GM19455 (cell line): ENCODE measurements around the gene PCDHA1.
"Not testable (repeated sequence)": the region's sequence is repeated elsewhere in the genome, so short reads cannot be mapped to it uniquely, and the experiment has no call there.

Source experiments
- ATAC-seq: cut with Tn5 transposase; IDR thresholded peaks from one replicate; pipeline ENCODE4 v1.9.1; 2021; ENCODE audit not compliant: unreplicated experiment

PCDHA1 gene

DNA sequence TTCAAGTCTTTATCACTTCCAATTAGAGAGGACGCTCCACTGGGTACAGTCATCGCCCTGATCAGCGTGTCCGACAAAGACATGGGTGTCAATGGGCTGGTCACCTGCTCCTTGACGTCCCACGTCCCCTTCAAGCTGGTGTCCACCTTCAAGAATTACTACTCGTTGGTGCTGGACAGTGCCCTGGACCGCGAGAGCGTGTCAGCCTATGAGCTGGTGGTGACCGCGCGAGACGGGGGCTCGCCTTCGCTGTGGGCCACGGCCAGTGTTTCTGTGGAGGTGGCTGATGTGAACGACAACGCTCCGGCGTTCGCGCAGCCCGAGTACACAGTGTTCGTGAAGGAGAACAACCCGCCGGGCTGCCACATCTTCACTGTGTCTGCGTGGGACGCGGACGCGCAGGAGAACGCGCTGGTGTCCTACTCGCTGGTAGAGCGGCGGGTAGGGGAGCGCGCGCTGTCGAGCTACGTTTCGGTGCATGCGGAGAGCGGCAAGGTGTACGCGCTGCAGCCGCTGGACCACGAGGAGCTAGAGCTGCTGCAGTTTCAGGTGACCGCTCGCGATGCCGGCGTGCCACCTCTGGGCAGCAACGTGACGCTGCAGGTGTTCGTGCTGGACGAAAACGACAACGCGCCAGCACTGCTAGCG, 22.4 kb downstream of the PCDHA1 start:
- not testable (repeated sequence) for ATAC-seq

DNA sequence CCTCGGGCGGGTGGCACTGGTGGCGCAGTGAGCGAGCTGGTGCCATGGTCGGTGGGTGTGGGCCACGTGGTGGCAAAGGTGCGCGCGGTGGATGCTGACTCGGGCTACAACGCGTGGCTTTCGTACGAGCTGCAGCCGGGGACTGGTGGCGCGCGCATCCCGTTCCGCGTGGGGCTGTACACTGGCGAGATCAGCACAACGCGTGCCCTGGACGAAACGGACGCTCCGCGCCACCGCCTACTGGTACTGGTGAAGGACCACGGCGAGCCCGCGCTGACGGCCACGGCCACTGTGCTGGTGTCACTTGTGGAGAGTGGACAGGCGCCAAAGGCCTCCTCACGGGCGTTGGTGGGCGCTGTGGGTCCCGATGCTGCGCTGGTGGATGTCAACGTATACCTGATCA, 22.9 kb downstream of the PCDHA1 start:
- ATAC-seq: no peak

DNA sequence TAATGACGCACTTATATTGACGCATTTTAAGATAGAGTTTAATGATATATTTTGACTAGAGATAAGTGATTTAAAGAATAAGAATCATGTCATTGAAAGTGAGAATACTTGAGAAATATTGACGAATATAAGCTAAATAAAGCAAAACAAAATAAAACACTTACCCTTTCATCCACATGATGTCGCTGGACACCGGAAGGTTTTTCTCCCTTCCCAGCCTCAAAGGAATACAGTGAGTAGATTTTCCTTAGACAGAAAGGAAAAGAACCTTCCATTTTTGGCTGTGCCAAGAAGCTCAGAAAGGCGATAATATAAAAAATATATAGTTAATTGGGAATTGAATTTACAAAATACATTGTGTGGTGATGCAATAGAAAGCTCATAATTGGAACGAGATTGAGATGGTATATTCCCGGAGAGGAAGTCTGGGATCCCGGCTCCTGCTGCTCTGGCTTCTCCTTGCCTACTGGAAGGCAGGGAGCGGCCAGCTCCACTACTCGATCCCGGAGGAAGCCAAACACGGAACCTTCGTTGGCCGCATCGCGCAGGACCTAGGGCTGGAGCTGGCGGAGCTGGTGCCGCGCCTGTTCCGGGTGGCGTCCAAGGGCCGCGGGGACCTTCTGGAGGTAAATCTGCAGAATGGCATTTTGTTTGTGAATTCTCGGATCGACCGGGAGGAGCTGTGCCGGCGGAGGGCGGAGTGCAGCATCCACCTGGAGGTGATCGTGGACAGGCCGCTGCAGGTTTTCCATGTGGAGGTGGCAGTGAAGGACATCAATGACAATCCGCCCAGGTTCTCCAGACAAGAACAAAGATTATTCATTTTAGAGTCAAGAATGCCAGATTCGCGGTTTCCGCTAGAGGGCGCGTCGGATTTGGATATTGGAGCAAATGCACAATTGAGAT, 35.7 kb downstream of the PCDHA1 start, which contains the start of gene PCDHA5:
PCDHA5 (plus strand) TSS at position 239 of the 906 bp plus-strand sequence.
- ATAC-seq: no peak

DNA sequence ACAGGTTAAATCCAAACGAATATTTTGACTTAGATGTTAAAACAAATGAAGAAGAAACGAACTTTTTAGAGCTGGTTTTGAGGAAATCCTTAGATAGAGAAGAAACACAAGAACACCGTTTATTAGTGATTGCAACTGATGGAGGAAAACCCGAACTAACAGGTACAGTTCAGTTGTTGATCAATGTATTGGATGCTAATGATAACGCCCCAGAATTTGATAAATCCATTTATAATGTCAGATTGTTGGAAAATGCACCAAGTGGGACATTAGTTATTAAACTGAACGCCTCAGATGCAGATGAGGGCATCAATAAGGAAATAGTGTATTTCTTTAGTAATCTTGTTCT, 36.3 kb downstream of the PCDHA1 start:
- ATAC-seq: no peak

DNA sequence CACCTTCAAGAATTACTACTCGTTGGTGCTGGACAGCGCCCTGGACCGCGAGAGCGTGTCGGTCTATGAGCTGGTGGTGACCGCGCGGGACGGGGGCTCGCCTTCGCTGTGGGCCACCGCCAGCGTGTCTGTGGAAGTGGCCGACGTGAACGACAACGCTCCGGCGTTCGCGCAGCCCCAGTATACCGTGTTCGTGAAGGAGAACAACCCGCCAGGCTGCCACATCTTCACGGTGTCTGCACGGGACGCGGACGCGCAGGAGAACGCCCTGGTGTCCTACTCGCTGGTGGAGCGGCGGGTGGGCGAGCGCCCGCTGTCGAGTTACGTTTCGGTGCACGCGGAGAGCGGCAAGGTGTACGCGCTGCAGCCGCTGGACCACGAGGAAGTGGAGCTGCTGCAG, 37.0 kb downstream of the PCDHA1 start:
- not testable (repeated sequence) for ATAC-seq

DNA sequence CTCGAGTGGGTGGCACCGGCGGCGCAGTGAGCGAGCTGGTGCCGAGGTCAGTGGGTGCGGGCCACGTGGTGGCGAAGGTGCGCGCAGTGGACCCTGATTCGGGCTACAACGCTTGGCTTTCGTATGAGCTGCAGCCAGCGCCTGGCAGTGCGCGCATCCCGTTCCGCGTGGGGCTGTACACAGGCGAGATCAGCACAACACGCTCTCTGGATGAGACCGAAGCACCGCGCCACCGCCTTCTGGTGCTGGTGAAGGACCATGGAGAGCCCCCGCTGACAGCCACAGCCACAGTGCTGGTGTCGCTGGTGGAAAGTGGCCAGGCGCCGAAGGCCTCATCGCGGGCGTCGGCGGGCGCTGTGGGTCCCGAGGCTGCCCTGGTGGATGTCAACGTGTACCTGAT, 37.5 kb downstream of the PCDHA1 start:
- ATAC-seq: no peak

DNA sequence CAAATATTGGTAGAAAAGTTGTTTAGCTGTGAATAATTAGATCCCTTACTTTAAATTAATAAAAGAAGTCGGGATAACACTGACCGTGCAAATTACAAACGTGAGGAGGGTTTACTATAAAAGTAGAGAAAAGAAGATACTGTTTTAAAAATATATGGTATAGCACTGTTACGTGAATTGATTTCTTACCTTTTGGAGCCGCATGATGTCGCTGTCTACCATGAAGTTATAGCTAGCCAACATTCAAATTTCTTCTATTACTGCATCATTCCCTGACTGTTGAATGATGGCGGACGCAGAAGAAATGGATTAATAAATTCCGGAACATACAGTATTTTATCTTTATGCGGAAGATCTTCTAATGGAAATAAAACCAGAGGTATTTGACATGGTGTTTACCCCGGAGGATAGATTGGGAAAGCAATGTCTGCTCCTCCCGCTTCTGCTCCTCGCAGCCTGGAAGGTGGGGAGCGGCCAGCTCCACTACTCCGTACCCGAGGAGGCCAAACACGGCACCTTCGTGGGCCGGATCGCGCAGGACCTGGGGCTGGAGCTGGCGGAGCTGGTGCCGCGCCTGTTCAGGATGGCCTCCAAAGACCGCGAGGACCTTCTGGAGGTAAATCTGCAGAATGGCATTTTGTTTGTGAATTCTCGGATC, 41.9 kb downstream of the PCDHA1 start, which contains the start of gene PCDHA6:
PCDHA6 (plus strand) TSS at position 257 of the 658 bp plus-strand sequence; CDS start at position 389, 132 bp downstream.
- no peak for ATAC-seq

DNA sequence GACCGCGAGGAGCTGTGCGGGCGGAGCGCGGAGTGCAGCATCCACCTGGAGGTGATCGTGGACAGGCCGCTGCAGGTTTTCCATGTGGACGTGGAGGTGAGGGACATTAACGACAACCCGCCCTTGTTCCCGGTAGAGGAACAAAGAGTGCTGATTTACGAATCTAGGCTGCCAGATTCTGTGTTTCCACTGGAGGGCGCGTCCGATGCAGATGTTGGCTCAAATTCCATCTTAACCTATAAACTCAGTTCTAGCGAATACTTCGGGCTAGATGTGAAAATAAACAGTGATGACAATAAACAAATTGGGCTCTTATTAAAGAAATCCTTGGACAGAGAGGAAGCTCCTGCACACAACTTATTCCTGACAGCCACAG, 42.4 kb downstream of the PCDHA1 start:
- no peak for ATAC-seq

DNA sequence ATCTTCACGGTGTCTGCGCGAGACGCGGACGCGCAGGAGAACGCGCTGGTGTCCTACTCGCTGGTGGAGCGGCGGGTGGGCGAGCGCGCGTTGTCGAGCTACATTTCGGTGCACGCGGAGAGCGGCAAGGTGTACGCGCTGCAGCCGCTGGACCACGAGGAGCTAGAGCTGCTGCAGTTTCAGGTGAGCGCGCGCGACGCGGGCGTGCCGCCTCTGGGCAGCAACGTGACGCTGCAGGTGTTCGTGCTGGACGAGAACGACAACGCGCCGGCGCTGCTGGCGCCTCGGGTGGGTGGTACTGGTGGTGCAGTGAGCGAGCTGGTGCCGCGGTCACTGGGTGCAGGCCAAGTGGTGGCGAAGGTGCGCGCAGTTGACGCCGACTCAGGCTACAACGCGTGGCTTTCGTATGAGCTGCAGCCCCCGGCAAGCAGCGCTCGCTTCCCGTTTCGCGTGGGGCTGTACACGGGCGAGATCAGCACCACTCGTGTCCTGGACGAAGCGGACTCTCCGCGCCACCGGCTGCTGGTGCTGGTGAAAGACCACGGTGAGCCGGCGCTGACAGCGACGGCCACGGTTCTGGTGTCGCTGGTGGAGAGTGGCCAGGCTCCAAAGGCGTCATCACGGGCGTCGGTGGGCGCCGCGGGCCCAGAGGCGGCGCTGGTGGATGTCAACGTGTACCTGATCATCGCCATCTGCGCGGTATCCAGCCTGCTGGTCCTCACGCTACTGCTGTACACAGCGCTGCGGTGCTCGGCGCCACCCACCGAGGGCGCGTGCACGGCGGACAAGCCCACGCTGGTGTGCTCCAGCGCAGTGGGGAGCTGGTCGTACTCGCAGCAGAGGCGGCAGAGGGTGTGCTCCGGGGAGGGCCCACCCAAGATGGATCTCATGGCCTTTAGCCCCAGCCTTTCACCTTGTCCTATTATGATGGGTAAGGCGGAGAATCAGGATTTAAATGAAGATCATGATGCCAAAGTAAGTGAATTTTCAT, 43.9 kb downstream of the PCDHA1 start:
- not testable (repeated sequence) for ATAC-seq

DNA sequence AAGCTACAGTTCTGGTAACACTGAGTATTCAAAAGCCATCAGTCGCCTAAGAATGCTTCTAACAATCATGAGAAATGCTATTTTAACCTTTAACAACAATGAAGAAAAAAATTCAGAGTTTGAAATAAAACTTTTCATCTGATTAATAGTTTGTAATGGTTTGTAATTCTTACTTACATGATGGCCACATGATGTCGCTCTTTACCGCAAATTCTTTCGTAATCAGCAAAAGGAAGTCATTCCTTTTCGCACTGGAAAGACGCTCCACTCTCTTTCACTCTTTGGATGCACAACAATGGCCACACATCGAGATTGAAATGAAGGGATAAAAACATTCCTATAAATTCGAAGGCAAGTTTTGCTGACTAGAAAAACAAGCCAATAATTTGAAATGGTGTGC, 48.1 kb downstream of the PCDHA1 start, which contains the start of gene PCDHA7:
PCDHA7 (plus strand) TSS at position 277 of the 400 bp plus-strand sequence; CDS start at position 392, 115 bp downstream.
- ATAC-seq: no peak

DNA sequence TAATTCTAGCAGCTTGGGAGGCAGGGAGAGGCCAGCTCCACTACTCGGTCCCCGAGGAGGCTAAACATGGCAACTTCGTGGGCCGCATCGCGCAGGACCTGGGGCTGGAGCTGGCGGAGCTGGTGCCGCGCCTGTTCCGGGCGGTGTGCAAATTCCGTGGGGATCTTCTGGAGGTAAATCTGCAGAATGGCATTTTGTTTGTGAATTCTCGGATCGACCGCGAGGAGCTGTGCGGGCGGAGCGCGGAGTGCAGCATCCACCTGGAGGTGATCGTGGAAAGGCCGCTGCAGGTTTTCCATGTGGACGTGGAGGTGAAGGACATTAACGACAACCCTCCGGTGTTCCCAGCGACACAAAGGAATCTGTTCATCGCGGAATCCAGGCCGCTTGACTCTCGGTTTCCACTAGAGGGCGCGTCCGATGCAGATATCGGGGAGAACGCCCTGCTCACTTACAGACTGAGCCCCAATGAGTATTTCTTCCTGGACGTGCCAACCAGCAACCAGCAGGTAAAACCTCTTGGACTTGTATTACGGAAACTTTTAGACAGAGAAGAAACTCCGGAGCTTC, 48.6 kb downstream of the PCDHA1 start:
- ATAC-seq: not testable (repeated sequence)

DNA sequence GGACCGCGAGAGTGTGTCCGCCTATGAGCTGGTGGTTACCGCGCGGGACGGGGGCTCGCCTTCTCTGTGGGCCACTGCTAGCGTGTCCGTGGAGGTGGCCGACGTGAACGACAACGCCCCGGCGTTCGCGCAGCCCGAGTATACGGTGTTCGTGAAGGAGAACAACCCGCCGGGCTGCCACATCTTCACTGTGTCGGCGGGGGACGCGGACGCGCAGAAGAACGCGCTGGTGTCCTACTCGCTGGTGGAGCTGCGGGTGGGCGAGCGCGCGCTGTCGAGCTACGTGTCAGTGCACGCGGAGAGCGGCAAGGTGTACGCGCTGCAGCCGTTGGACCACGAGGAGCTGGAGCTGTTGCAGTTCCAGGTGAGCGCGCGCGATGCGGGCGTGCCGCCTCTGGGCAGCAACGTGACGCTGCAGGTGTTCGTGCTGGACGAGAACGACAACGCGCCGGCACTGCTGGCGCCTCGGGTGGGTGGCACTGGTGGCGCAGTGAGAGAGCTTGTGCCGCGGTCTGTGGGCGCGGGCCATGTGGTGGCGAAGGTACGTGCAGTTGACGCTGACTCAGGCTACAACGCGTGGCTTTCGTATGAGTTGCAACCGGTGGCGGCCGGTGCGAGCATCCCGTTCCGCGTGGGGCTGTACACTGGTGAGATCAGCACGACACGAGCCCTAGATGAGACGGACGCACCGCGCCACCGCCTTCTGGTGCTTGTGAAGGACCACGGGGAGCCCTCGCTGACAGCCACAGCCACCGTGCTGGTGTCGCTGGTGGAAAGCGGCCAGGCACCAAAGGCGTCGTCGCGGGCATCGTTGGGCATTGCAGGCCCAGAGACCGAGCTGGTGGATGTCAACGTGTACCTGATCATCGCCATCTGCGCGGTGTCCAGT, 49.9 kb downstream of the PCDHA1 start:
- no peak for ATAC-seq

DNA sequence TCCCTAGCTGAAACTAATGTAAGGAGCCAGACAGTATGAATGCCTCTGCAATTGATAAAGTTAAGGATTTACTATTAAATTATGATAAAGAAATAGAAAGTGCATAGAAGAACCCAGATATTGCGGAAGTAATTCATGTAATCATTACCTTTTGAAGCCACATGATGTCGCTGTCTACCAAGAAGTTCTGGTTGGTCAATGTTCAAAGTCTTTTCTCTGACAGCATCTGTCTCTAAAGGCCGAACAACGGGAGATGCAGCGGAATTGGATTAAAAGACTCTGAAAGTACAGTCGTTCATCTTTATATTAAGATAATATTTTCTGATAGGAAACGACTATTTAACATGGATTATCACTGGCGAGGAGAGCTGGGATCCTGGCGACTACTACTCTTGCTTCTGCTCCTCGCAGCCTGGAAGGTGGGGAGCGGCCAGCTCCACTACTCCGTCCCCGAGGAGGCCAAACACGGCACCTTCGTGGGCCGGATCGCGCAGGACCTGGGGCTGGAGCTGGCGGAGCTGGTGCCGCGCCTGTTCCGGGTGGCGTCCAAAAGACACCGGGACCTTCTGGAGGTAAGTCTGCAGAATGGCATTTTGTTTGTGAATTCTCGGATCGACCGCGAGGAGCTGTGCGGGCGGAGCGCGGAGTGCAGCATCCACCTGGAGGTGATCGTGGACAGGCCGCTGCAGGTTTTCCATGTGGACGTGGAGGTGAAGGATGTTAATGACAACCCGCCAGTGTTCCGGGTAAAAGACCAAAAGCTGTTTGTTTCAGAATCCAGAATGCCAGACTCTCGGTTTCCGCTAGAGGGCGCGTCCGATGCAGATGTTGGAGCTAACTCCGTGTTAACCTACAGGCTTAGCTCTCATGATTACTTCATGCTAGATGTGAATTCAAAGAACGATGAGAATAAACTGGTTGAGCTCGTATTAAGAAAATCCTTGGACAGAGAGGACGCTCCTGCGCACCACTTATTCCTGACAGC, 55.3 kb downstream of the PCDHA1 start, which contains the start of gene PCDHA8:
PCDHA8 (plus strand) TSS at position 210 of the 985 bp plus-strand sequence; CDS start at position 345, 135 bp downstream.
- ATAC-seq: no peak

DNA sequence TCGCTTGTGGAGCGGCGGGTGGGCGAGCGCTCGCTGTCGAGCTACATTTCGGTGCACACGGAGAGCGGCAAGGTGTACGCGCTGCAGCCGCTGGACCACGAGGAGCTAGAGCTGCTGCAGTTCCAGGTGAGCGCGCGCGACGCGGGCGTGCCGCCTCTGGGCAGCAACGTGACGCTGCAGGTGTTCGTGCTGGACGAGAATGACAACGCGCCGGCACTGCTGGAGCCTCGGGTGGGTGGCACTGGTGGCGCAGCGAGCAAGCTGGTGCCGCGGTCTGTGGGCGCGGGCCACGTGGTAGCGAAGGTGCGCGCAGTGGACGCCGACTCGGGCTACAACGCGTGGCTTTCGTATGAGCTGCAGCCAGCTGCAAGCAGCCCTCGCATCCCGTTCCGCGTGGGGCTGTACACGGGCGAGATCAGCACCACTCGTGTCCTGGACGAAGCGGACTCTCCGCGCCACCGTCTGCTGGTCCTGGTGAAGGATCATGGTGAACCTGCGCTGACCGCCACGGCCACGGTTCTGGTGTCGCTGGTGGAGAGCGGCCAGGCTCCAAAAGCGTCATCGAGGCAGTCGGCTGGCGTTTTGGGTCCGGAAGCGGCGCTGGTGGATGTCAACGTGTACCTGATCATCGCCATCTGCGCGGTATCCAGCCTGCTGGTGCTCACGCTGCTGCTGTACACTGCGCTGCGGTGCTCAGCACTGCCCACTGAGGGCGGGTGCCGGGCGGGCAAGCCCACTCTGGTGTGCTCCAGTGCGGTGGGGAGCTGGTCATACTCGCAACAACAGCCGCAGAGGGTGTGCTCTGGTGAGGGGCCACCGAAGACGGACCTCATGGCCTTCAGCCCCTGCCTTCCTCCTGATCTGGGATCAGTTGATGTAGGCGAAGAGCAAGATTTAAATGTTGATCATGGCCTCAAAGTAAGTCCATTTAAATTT, 57.1 kb downstream of the PCDHA1 start:
- ATAC-seq: no peak

DNA sequence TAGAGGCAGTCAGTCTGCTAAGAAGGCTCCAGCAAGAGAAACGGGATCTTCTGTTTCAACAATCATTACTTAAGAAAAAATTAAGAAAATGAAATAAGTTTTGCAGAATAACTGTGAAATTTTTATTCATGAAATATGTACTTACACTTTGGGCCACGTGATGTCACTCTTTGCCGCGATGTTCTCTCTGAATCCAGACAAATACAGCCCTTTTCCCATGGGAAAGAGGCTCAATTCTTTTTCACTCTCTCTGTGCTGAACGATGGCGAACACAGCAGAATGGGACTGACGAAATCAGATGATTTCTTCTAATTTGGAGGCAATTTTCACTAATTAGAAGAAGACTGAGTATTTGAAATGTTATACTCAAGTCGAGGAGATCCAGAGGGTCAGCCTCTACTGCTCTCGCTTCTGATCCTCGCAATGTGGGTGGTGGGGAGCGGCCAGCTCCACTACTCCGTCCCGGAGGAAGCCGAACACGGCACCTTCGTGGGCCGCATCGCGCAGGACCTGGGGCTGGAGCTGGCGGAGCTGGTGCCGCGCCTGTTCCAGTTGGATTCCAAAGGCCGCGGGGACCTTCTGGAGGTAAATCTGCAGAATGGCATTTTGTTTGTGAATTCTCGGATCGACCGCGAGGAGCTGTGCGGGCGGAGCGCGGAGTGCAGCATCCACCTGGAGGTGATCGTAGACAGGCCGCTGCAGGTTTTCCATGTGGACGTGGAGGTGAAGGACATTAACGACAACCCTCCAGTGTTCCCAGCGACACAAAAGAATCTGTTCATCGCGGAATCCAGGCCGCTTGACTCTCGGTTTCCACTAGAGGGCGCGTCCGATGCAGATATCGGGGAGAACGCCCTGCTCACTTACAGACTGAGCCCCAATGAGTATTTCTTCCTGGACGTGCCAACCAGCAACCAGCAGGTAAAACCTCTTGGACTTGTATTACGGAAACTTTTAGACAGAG, 62.5 kb downstream of the PCDHA1 start, which contains the start of gene PCDHA9:
PCDHA9 (plus strand) TSS at position 244 of the 964 bp plus-strand sequence; CDS start at position 358, 114 bp downstream.
- not testable (repeated sequence) for ATAC-seq
